Measurements from ENCODE around the gene PAFAH1B2. TPM values are rescaled to one million over a fixed set of nuclear protein-coding genes. Genes with fewer than 3 reads are reported as not detected.
A peak's percentile ranks its signal among the peaks of the same experiment; 100 is the strongest.

Gene PAFAH1B2
- total and polyA plus RNA-seq, 10 of the 15 experiments (the other 5 are each of a cell fraction or from before 2014, with no cell fraction given): 17.6 to 64.8 (median 47.6) TPM

- TF ChIP-seq ELK1 (IDR thresholded peaks at IDR 0.05; ENCODE audit: low read depth, low read length): no peak
- TF ChIP-seq NRF1 (conservative IDR thresholded peaks at IDR 0.05; ENCODE audit: low read depth, low read length): no peak
- no peak for TF ChIP-seq ZNF207 (IDR thresholded peaks at IDR 0.05; ENCODE audit: borderline replicate concordance)
- no peak for TF ChIP-seq POLR2A (IDR thresholded peaks at IDR 0.05; ENCODE audit: low read depth, low read length)
- no peak for TF ChIP-seq CHD1 (IDR thresholded peaks at IDR 0.05; ENCODE audit: low read depth, low read length)
- no peak for TF ChIP-seq ZBTB40 (IDR thresholded peaks at IDR 0.05; ENCODE audit: borderline replicate concordance)
- TF ChIP-seq MEF2B (IDR thresholded peaks at IDR 0.05; ENCODE audit: partially characterized antibody, poor library complexity, severe bottlenecking): peak; percentile 7
- TF ChIP-seq KLF5 (IDR thresholded peaks at IDR 0.05; ENCODE audit: partially characterized antibody): no peak
- TF ChIP-seq PAX5 (IDR thresholded peaks at IDR 0.05; ENCODE audit: borderline replicate concordance, low read depth, low read length): no peak
- no peak; the same call in 1 of the 2 replicates for TF ChIP-seq IKZF1 (conservative IDR thresholded peaks at IDR 0.05)
- TF ChIP-seq ETV6 (conservative IDR thresholded peaks at IDR 0.05 in 1 of 2, IDR thresholded peaks at IDR 0.05 in 1 of 2; ENCODE audit: borderline replicate concordance in 1 of 2, low read depth in 1 of 2): no peak
- TF ChIP-seq, protein P1, sequence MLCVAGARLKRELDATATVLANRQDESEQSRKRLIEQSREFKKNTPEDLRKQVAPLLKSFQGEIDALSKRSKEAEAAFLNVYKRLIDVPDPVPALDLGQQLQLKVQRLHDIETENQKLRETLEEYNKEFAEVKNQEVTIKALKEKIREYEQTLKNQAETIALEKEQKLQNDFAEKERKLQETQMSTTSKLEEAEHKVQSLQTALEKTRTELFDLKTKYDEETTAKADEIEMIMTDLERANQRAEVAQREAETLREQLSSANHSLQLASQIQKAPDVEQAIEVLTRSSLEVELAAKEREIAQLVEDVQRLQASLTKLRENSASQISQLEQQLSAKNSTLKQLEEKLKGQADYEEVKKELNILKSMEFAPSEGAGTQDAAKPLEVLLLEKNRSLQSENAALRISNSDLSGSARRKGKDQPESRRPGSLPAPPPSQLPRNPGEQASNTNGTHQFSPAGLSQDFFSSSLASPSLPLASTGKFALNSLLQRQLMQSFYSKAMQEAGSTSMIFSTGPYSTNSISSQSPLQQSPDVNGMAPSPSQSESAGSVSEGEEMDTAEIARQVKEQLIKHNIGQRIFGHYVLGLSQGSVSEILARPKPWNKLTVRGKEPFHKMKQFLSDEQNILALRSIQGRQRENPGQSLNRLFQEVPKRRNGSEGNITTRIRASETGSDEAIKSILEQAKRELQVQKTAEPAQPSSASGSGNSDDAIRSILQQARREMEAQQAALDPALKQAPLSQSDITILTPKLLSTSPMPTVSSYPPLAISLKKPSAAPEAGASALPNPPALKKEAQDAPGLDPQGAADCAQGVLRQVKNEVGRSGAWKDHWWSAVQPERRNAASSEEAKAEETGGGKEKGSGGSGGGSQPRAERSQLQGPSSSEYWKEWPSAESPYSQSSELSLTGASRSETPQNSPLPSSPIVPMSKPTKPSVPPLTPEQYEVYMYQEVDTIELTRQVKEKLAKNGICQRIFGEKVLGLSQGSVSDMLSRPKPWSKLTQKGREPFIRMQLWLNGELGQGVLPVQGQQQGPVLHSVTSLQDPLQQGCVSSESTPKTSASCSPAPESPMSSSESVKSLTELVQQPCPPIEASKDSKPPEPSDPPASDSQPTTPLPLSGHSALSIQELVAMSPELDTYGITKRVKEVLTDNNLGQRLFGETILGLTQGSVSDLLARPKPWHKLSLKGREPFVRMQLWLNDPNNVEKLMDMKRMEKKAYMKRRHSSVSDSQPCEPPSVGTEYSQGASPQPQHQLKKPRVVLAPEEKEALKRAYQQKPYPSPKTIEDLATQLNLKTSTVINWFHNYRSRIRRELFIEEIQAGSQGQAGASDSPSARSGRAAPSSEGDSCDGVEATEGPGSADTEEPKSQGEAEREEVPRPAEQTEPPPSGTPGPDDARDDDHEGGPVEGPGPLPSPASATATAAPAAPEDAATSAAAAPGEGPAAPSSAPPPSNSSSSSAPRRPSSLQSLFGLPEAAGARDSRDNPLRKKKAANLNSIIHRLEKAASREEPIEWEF (IDR thresholded peaks at IDR 0.05; ENCODE audit: insufficient replicate concordance, low read depth, low read length): no peak
- TF ChIP-seq MXI1 (IDR thresholded peaks at IDR 0.05; ENCODE audit: low read depth, low read length): peak; percentile 83
- TF ChIP-seq RUNX3 (IDR thresholded peaks at IDR 0.05; ENCODE audit: low read length): peak; percentile 76
- TF ChIP-seq SREBF1 (IDR thresholded peaks at IDR 0.05; ENCODE audit: low read length): no peak
- TF ChIP-seq SIX5 (IDR thresholded peaks at IDR 0.05; ENCODE audit: low read depth, low read length, severe bottlenecking): no peak
- TF ChIP-seq ZNF384 (IDR thresholded peaks at IDR 0.05; ENCODE audit: borderline replicate concordance, low read depth, low read length): no peak
- TF ChIP-seq HDAC6 (IDR thresholded peaks at IDR 0.05; ENCODE audit: unreplicated experiment): no peak
- TF ChIP-seq SRF (IDR thresholded peaks at IDR 0.05; ENCODE audit: low read depth in 2 of 2, low read length in 2 of 2): no peak
Observed at GRCh38 chr11:117180661-117181585, 36.8 kb downstream of the PAFAH1B2 start (continued).
